Measurements from ENCODE around the gene MIOS.
"Not testable (repeated sequence)": the region's sequence is repeated elsewhere in the genome, so short reads cannot be mapped to it uniquely, and the experiment has no call there.

The MIOS gene

DNA sequence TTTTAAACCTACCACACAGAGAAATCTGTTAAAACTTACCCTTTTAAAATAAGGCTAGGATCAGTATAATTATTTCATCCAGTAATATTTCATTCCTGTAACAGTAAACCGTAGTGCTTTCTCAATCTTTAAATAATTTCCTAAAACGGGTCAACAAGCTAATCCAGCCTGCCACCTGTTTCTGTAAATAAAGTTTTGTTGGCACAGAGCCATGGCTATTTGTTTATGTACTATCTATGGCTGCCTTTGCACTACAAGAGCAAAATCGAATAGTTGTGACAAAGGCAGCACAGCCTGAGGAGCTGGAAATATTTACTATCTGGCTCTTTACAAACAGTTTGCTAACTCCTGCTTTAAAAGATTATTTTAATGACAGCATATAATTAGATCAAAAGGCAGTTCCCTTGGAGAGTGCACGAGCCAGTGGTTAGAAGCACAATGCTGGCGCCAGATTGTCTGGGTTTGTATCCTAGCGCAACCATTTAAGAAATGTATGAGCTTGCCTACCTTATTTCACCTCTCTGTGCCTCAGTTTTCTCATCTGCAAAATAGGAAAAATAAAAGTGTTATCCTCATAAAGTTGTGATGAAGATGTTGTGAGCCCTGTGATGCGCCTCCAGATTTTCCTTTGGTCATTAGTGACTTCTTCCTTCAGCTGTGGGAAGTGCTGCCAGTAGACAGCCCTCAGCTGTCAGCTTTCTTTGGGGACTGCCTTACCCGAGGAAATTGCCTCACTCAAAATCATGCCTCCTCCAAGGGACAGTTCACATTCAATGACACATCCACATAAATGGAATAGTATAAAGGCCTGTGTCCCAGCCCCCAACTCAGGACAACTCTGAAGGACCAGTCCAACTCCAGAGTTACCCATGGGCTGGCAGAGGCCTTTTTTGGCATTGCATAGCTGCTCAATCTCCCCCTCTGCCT lies 11.8 kb upstream of the MIOS start:
- no peak for DNase-seq (ENCODE audit: low read depth)

DNA sequence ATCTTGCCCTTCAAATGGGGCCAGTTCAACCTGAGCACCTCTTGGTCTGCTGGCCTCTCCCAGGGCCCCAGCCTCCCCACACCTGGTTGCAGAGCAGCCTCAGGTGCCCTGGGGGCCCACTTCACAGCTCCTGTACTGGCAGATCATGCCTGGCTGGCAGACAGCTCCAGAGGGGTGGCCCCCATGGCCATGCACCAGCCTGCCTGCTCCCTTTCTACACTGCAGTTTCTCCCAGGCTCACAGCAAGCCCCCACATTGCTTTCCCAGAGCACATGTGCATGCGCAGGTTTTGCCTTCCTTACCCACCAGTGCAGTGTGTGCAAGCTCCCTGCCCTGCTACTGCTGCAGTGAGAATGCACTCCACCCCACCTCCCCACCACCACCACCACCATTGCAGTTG lies 9.8 kb upstream of the MIOS start:
- no peak for DNase-seq (ENCODE audit: low read depth)

DNA sequence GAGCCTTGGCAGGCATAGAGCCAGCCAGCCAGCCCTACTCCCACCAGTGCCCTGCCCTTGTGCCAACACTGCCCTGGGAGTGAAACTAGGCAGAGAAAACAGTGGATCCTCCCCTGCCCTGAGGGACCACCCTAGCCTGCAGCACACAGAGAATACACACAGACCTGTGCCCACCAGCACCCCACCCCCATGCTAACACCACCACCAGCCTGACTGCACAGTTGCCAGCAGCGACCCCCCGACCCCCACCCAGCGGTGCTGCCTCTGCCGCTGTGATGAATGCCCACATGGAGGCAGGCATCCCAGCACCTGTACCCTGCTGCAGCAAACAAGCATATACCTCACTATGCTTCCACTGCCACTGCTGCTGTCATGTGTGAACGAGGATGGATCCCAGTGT lies 9.4 kb upstream of the MIOS start:
- DNase-seq (ENCODE audit: low read depth) = no peak

DNA sequence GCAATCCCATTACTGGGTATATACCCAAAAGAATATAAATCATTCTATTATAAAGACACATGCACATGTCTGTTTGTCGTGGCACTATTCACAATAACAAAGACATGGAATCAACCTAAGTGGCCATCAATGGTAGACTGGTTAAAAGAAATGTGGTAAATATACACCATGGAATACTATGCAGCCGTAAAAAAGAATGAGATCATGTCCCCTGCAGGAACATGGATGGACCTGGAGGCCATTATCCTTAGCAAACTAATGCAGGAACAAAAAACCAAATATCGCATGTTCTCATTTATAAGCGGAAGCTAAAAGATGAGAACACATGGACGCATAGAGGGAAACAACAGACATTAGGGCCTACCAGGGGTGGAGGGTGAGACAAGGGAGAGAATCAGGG lies 5.1 kb upstream of the MIOS start:
- not testable (repeated sequence) for DNase-seq (ENCODE audit: low read depth)

DNA sequence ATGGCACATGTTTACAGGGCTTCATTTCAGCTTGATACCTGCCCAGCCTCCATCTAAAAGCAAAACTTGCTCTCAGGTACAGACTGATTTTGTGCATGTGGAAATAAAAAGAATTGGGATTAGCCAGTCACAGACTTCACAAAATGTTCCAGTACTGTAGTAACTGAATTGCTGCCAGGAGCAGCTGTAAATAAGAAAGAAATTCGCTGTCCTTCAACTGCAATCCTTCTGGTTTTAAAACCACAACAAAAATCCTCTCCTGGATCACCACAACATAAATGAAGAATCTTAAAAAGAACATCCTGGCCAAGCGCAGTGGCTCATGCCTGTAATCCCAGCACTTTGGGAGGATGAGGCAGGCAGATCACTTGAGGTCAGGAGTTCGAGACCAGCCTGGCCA lies 3.9 kb upstream of the MIOS start:
- DNase-seq (ENCODE audit: low read depth) = peak; percentile 70

DNA sequence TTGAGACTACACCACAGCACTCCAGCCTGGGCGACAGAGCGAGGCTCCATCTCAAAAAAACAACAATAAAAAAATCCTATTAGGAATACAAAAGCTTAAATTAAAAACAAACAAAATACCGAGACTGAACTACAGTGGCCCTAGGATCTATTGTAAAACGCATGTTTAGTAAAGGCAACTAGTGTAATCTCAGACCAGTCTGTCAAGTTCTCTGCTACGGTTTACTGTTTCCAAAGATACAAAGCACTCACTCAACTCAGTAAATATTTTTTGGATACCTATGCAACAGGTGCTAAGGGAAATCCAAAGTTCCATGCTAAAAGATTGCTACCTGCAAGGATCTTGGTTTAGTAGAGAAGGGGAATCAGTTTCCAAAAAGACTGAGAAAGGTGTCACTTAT lies 3.4 kb upstream of the MIOS start:
- no peak for DNase-seq (ENCODE audit: low read depth)

DNA sequence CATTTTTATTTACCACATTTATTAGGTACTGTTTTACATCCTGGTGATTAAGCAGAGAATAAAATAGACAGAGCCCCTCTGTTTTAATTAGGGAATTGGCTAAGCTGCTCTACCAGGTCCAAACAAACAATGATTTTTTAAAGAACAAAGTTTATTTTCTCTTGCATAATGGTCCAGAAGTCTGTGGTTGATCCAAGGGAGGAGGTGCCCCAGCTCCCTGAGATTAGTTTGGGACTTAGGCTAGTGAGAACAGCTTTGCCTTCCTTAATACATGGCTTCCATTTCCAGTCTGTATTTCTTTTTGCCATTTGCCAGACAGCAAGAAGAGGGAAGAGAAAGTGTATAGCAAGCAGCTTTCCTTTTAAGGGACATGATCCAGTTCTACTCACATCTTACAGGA lies 2.9 kb upstream of the MIOS start:
- no peak for DNase-seq (ENCODE audit: low read depth)

DNA sequence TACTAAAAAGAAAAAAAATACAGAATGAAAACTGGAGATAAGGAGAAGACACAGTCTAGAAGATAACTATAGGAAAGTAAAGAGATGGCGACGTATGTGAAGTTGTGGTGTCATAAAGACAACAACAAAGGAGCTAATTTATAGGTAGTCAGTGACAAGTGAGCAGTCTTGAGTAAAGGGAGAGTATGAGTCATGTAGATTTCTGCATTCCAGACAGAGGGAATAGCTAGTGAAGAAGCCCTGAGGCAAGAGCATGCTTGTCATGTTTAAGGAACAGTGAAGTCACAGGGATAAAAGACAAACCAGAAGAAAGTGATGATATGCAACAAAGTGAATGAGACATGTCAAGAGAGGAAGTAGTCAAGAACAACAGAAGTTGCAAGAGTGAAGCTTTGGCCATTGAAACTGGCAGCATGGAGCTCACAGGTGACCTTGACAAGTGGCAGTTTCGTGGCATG lies 2.3 kb upstream of the MIOS start:
- peak; percentile 67 for DNase-seq (ENCODE audit: low read depth)

DNA sequence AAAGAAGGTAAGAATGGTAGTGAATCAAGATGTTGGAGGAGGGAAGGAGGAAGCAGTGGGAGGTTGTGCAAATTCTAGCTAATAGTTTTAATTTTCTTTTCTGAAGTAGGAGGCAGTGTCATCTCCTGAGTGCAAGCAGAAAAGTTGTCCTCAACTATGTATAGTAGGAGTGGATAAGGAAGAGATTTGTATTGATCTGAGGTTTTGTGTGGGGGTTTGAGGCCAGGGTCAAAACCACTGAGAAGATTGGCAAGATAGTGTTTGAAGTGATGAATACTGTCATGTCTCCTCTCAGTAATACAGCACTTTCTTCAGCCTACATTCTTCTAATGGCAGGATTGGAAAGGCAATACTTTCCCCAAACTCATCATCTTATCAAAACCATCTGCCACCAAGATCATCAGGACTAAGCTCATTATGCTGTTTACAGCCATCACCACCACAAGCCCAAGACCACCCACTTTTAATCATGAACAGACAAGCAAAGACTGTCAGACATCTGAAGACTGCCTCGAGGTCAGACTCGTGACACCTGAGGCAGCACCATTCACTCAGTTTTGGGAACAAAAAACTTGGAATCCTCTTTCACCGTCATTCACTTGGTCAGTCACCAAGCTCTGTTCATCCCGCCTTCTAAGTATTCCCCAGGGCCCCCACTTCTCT lies 1.5 kb upstream of the MIOS start:
- DNase-seq (ENCODE audit: low read depth) = no peak

DNA sequence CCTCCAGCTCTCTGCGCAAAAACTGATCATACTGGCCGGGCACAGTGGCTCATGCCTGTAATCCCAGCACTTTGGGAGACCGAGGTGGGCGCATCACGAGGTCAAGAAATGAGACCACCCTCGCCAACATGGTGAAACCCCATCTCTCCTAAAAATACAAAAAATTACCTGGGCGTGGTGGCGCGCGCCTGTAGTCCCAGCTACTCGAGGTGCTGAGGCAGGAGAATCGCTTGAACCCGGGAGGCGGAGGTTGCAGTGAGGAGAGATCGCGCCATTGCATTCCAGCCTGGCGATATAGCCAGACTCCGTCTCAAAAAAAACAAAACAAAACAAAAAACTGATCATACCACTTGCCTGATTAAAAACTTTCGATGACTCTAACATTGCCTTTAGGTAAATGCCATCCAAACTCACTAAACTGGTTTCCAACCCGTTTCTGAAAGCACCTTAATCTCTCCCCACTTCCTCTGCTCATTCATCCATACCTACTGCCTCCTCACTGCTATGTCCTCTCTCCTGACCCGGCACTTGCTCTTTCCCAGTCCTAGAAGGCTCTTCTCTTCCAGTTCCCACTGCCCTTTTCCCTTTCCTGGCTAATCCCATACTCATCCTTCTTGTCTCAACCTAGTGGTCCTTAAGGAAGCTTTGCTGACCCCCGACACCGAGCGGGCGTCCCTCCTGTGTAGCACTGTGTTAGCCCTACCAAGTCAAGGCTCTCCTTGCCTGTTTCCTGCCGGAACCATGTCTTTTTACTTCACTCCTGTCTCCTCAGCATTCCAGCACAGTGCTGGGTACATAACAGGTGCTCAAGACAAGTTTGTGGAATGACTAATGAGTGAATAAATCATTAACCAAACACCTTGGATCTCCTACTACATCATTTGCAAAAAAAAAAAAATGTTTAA lies 686 bp upstream of the MIOS start:
- no peak for DNase-seq (ENCODE audit: low read depth)

DNA sequence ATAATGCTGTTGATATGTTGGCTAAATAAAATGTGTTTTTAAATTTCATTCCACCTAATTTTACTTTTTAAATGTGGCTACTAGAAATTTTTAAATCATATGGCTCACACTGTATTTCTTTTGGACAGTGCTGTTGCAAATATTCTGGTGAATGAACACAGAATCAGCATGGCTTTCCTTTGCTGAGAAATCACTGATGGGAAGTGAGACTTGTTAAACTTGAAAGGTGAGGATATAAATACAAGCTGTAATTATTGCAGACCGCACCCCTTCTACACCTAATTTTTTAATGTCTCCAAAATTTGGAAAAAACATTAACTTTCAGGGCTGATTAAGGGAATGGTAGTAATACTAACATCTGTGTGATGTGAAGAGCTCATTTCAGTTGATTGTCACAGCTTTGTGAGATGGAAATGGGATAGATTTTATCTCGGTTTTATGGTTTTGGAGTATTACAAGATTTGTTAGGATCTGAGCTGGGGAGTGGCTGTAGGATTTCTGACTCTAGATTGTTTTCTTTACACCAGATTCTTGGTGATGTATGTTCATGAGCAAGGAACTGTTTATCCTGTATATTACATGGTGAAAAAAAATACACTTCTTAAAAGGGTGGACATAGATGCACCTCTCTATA lies 1.3 kb downstream of the MIOS start:
- DNase-seq (ENCODE audit: low read depth) = no peak

DNA sequence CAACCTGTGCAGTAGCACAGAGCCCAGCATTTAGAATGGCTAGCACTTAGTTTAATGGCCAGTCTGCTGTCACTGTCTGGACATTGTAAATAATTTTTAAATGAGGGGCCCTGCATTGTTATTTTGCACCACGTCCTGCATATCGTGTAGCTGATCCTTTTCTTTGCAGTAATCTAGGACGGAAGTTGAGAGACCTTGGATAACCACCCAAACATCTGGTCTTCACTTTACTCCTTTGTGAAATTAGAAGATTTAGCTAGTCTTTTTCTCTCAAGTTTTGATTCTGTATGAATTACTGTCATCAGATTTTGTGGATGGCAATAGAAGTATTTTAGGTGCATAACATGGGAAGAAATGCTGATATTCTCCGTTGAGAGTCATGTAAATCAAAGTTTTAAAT lies 1.9 kb downstream of the MIOS start:
- no peak for DNase-seq (ENCODE audit: low read depth)

DNA sequence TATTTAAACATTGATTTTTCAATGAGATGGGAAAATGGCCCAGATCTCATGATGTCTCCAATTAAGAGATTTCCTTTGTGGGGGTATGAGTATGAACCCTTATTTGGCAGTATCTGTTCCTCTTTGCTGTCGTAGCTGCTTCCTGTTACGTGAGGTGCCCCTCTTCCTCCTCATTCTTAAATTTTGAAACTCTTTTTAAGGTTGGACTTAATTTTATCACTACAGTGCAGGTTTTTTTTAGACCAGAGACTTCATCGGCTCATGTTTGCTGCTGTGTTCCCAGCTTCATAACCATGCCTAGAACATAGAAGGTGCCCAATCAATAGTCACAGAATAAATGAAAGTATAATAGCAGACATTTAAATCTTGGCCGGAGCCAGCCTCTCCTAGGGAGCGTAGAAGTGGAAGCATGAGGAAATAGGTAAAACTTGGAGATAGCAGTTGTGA lies 2.4 kb downstream of the MIOS start:
- DNase-seq (ENCODE audit: low read depth) = no peak

DNA sequence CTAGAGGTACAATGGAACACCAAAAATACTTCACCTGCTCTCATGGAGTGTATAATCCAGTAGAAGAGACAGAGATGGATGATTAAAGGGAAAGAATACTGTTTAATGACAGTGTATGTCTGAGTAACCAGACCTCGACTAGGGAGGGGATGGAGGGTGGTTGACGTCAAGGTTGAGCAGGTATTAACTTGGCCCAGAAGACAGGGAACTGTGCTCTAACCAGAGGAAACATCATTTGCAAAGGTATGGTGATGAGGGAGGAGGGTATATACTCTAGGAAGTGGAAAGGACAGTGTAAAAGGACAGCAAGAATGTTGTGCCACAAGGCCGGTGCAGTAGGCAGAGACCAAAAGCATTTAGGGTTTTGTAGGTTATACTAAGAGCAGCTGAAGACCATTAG lies 2.9 kb downstream of the MIOS start:
- no peak for DNase-seq (ENCODE audit: low read depth)

DNA sequence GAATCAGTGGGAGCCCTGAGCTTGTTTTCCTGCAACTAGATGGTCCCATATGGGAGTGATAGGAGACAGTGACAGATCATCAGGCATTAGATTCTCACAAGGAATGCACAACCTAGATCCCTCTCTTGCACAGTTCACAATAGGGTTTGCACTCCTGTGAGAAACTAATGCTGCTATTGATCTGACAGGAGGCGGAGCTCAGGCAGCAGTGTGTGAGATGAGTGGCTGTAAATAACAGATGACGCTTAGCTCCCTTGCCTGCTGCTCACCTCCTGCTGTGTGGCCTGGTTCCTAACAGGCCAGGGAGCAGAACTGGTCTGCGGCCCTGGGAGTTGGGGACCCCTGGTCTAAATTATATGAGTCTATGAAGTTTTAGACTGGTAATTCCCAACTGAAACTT lies 3.9 kb downstream of the MIOS start:
- DNase-seq (ENCODE audit: low read depth) = no peak

DNA sequence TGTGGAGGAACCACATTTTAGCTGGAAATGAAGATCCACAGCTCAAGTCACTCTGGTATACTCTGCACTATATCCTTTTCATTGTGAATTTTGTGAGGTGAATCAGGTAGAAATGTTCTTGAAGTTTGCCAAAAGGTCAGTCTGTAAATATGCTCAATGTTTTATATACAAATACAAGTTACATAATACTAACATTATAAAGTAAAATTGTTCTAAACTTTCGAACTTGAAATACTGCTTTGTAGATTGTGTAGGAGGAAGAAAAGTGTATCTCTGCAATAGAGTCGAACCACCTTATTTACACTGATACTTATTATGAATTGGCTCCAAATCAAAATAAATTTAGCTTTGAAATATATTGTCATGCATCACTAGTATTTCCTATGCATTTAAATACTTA lies 7.0 kb downstream of the MIOS start:
- DNase-seq (ENCODE audit: low read depth) = no peak

DNA sequence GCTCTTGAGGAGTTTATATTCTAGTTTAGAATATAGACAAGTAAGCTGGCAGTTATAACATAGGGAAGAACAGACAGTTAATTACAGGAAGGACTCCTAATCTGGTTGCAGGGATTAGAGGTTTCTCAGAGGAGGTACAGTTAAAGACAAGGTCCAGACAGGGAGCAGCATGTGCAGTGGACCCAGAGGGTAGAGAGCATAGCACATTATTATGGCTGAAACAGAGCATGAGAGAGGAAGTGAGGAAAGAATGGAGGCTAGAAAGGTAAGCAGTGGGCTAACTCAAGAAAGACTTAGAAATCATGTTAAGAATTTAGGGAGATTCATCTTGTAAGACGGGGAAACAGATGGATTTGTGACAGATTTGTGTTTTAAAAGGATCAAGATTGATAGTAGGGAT lies 9.7 kb downstream of the MIOS start:
- DNase-seq (ENCODE audit: low read depth) = no peak

DNA sequence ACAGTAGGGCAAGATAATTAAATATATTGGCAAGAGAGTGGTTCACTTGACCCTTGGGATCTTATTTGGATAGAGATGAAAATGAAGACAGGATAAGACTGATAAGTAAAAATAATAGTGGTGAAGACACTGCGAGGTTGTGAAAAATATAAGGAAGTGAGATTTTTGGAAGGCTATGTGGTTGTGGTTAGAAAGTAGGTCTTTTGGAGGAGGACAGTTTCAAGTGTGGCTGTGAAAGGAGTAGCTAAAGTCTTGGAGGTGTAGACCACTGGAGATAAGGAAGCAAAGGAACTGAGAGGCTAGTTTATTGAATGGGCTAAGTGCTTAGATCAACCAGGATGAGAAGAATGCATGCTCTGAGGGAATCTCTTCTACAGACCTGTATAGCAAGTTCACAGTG lies 11.2 kb downstream of the MIOS start:
- DNase-seq (ENCODE audit: low read depth) = no peak

DNA sequence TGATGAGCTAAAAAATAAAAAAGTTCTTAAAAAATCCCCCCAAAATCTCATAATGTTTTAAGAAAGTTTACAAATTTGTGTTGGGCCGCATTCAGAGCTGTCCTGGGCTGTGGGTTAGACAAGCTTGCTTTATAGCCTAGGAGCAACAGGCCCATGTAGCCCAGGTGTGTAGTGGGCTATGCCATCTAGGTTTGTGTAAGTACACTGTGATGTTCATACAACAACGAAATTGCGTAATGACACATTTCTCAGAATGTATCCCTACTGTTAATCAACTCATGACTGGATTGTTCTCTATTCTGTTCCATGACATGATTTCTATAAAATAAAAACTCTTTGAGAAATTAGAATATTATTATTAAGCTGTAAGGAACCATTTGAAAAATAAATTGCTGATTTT lies 13.0 kb downstream of the MIOS start:
- no peak for DNase-seq (ENCODE audit: low read depth)

DNA sequence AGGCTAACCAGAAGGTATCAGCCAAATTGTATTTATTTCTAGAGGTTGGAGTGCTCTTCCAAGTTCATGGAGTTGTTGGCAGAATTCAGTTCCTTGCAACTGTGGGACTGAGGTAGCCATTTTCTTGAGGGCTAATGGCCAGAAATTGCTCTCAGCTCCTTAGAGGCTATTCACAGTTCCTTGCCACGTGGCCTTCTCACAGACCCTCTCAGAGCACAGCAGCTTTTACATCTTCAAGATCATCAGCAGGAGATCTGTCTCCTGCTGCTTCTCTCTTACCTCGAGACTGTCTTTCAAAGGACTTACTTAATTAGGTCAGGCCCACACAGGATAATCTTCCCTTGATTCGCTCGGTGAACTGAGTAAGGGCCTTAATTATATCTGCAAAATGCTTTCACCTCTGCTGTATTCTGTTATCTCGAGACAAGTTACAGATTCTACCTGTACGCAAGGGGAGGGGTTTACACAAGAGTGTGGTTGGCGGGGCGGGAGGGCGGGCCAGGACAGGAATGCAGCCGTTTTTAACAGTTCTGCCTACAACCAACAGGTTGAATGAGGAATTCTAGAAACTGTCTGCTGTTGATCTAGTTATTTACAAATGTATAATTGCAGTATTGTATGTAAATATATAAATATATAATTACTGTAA lies 15.0 kb downstream of the MIOS start:
- no peak for DNase-seq (ENCODE audit: low read depth)

DNA sequence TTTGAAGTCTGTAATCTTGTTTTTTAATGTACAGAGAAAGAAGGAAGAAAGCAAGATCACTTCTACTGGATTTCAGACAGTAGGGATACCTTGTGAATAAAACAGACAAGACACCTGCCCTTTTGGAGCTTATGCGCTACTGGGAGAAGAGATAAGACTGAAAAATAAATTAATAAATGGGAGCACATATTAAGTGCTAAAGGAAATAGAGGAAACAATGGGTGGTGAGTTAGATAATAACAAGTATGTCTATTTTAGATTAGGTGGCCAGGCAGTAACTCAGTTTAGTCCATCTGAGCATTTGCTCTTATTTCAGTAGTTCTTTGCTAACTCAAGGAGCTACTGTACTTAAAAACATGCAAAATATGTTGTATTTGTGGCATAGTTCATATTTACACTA lies 15.9 kb downstream of the MIOS start:
- DNase-seq (ENCODE audit: low read depth) = no peak
